Activated T-helper 1 cell treated with Interleukin-2 at 50 U/mL for 16 hours (primary cell): ENCODE data around the gene GGPS1.
"Not testable (repeated sequence)": the region's sequence is repeated elsewhere in the genome, so short reads cannot be mapped to it uniquely, and the experiment has no call there.

Experiments
- DNase-seq: peaks from one replicate; pipeline ENCODE4 v3.0.0-alpha.2; 2020; ENCODE audit warnings: low read depth

The GGPS1 gene

GRCh38 chr1:235339746-235340145, 11.4 kb downstream of the GGPS1 start:
- no peak for DNase-seq

GRCh38 chr1:235341334-235341733, 13.0 kb downstream of the GGPS1 start:
- no peak for DNase-seq

DNA sequence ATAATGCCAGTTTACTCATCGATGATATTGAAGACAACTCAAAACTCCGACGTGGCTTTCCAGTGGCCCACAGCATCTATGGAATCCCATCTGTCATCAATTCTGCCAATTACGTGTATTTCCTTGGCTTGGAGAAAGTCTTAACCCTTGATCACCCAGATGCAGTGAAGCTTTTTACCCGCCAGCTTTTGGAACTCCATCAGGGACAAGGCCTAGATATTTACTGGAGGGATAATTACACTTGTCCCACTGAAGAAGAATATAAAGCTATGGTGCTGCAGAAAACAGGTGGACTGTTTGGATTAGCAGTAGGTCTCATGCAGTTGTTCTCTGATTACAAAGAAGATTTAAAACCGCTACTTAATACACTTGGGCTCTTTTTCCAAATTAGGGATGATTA, 13.7 kb downstream of the GGPS1 start:
- DNase-seq, result no peak

DNA sequence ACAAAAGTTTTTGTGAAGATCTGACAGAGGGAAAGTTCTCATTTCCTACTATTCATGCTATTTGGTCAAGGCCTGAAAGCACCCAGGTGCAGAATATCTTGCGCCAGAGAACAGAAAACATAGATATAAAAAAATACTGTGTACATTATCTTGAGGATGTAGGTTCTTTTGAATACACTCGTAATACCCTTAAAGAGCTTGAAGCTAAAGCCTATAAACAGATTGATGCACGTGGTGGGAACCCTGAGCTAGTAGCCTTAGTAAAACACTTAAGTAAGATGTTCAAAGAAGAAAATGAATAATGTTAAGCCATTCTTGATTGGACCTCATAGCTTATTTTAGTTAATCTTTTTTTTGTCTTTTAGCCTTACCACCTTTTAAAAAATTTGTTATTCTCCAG, 14.1 kb downstream of the GGPS1 start:
- DNase-seq, result no peak

DNA sequence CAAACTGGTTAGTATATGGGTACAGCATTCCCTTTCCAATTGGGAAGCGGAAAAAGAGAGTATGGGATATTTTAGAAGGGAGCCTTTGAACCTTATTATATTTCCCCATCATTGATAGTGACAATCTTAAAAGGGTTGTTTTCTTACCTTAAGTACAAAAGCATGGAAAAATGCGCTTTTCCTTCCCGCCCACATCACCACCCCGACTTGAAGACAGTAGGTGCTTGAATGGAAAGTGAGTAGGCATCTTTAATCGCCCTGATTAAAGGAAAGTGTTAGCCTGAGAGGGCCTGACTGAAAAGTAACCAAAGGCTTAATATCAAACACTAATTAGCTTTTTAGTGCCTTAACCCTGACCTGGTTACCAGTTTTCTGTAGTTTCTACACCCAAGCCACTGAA, 15.4 kb downstream of the GGPS1 start:
- no peak for DNase-seq

DNA sequence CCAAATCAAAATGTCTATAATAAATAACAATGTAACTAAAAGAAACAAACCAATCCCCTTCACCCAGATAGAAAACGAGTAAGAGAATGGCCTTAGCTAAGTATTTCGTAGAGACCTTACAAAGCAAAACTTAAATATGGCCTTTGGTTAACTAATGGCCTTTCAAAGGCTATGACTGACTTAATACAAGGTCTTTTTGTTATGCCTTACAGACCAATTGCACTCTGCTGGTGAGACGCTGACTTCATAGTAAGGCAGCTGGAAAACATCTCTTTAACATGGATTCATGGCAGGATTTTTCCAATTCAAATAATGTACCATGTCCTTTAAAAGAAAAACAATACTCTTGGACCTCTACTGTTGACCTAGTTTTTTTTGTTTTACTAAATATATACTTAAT, 23.1 kb downstream of the GGPS1 start:
- DNase-seq, result no peak

- no peak for DNase-seq
Observed at GRCh38 chr1:235351898-235352297, 23.5 kb downstream of the GGPS1 start.

DNA sequence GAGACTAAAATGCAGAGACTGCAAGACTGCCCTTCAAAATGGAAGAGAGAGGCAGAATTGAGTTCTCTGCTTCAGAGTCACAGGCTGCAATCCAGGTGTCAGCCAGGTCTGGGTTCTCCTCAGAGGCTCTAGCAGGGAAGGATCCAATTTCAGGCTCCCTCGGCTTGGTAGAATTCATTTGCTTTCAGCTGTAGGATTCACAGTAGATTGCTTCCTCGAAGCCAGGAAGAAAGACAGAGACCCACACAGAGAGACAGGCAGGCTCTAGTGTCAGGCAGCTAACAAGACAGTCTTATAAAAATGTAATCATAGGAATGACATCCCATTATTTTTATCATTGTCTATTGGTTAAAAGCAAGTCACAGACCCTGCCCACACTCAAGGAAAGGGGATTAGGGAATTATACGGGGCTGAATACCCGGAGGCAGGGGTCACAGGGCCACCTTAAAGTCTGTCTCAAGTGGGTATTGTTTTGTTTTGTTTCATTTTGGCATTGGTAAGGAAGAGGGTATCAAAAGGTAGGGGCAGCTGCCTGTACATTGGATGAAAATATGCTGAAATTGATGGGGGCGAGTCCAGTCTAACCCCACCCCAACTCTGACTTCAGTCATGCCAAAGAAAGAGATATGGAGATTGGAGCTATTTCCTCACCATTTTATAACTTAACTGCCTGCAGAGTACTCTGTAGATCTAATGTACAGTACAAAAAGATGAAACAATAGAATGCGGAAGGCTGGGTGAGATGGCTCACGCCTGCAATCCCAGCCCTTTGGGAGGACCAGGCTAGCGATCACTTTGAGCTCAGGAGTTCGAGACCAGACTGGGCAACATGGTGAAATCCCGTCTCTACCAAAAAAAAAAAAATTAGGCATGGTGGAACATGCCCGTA, 29.4 kb downstream of the GGPS1 start:
- no peak for DNase-seq

DNA sequence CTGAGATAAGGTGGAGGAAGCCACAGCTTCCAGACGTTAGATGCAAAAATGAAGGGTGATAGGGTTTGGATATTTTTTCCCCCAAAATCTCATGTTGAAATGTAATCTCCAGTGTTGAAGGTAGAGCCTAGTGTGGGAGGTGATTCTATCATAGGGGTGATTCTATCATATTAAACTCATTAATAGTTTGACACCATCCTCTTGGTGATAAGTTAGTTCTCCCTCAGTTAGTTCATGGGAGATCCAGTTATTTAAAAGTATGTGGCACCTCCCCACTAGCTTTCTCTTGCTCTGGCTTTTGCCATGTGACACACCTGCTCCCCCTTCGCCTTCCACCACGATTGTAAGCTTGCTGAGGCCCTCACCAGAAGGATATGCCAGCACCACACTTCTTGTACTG, 30.5 kb downstream of the GGPS1 start:
- no peak for DNase-seq

DNA sequence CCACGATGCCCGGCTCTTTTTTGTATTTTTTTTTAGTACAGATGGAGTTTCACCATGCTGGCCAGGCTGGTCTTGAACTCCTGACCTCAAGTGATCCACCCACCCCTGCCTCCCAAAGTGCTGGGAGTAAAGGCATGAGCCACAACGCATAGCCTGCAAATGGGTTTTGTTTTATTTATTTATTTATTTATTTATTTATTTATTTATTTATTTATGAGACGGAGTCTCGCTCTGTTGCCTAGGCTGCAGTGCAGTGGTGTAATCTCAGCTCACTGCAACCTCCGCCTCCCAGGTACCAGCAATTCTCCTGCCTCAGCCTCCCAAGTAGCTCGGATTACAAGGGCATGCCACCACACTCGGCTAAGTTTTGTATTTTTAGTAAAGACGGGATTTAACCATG, 35.8 kb downstream of the GGPS1 start:
- not testable (repeated sequence) for DNase-seq

GRCh38 chr1:235366286-235366685, 37.9 kb downstream of the GGPS1 start:
- no peak for DNase-seq

GRCh38 chr1:235367000-235367908, 38.9 kb downstream of the GGPS1 start, which contains the start of gene TBCE:
TBCE (plus strand) TSS chr1:235367427; CDS start chr1:235380050, 12,623 bp downstream.
- peak; percentile 69 for DNase-seq

GRCh38 chr1:235368428-235368827, 40.1 kb downstream of the GGPS1 start:
- DNase-seq, result no peak

DNA sequence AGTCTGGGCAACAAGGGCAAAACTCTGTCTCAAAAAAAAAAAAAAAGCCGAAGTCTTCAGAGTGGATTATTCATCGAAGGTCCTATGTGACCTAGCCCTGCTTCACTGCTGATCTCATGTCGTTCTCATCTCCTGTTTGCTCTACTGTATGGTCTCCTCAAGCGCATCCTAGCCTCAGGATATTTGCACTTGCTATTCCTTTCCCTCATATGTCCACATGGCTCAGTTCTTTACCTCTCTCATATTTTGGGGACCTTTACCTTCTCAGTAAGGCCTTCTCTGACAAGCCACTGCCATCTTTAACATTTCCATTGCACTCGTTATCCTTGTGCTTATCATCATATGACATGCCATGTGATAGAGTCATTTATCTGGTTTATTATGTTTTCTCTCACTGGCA, 41.4 kb downstream of the GGPS1 start:
- no peak for DNase-seq

DNA sequence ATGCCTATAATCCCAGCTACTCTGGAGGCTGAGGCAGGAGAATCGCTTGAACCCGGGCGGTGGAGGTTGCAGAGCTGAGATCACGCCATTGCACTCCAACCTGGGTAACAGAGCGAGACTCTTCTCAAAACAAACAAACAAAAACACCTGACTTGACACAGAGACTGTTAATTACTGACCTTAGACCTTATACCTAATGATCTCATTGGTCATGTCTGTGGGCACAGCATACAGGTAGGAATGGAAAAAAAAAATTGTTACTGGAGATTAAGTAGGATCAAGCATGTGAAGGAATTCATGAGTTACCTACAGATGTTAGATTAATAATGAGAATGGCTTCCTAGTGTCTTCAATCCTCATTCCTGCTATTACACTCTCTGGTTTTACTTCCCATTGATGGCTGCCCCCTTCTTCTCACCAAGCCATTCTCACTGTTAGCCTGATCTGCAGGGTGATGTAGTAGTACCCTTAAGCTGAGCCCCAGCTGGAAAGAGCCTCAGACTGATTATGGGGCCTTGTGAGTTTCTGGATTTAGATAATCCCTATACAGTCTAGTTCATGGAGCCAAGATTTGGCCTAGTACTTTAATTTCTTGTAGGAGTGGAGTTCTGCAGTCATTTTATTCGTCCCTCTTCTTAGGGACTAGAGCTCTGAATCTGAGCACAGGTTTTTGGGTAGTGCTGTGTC, 47.7 kb downstream of the GGPS1 start:
- DNase-seq, result no peak

DNA sequence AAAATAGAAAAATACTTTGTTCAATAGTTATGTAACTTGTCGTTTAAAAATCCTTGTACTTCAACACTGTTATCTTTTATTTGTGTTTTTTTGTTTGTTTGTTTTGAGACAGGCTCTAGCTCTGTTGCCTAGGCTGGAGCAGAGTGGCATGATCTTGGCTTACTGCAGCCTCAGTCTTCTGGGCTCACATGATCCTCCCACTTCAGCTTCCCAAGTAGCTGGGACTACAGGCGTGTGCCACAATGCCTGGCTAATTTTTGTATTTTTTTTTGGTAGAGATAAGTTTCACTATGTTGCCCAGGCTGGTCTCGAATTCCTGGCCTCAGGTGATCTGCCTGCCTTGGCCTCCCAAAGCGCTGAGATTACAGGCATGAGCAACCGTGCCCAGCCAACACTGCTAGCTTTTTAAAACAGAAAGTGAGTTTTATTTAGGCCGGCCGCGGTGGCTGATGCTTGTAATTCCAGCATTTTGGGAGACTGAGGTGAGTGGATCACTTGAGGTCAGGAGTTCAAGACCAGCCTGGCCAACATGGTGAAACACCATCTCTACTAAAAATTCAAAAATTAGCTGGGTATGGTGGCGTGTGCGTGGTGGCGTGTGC, 49.9 kb downstream of the GGPS1 start:
- not testable (repeated sequence) for DNase-seq

DNA sequence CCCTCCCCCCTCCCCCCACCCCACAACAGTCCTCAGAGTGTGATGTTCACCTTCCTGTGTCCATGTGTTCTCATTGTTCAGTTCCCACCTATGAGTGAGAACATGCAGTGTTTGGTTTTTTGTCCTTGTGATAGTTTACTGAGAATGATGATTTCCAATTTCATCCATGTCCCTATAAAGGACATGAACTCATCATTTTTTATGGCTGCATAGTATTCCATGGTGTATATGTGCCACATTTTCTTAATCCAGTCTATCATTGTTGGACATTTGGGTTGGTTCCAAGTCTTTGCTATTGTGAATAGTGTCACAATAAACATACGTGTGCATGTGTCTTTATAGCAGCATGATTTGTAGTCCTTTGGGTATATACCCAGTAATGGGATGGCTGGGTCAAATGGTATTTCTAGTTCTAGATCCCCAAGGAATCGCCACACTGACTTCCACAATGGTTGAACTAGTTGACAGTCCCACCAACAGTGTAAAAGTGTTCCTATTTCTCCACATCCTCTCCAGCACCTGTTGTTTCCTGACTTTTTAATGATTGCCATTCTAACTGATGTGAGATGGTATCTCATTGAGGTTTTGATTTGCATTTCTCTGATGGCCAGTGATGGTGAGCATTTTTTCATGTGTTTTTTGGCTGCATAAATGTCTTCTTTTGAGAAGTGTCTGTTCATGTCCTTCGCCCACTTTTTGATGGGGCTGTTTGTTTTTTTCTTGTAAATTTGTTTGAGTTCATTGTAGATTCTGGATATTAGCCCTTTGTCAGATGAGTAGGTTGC, 53.8 kb downstream of the GGPS1 start:
- not testable (repeated sequence) for DNase-seq

DNA sequence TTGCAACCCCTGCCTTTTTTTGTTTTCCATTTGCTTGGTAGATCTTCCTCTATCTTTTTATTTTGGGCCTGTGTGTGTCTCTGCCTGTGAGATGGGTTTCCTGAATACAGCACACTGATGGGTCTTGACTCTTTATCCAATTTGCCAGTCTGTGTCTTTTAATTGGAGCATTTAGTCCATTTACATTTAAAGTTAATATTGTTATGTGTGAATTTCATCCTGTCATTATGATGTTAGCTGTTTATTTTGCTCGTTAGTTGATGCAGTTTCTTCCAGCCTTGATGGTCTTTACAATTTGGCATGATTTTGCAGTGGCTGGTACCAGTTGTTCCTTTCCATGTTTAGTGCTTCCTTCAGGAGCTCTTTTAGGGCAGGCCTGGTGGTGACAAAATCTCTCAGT, 57.3 kb downstream of the GGPS1 start:
- not testable (repeated sequence) for DNase-seq

DNA sequence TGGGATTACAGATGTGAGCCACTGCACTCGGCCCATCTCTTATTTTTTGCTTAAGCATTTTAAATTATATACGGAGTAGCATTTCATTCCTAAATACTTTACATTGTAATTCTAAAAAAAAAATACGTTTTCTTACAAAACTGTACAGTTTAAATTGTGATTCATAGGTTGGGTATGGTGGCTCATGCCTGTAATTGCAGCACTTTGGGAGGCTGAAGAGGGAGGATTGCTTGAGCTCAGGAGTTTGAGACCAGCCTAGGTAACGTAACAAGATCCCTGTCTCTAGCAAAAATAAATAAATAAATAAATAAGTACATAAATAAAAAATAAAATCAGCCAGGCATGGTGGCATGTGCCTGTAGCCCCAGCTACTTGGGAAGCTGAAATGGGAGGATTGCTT, 63.5 kb downstream of the GGPS1 start:
- DNase-seq, result no peak
